Neural crest cell (in vitro differentiated cells): ENCODE results near the gene CRYL1. TPM values are rescaled to one million over a fixed set of nuclear protein-coding genes. Genes with fewer than 3 reads are reported as not detected.

ENCODE experiments used
- DNase-seq: peaks from one replicate; pipeline ENCODE4 v3.0.0; 2021; ENCODE audit warnings: low read depth, mixed read lengths, low spot score
- H3K27ac Mint-ChIP-seq: one replicate; pipeline ENCODE4 v1.8.0; 2021; ENCODE audit warnings: mild to moderate bottlenecking, mixed read lengths; ENCODE audit not compliant: unreplicated experiment
- H3K27me3 Mint-ChIP-seq: 2 replicates; pipeline ENCODE4 v1.8.0; 2021; ENCODE audit warnings: low read depth, mild to moderate bottlenecking, mixed read lengths
- H3K36me3 Mint-ChIP-seq: 2 replicates; pipeline ENCODE4 v1.8.0; 2021; ENCODE audit warnings: low read depth, mild to moderate bottlenecking, mixed read lengths
- H3K4me1 Mint-ChIP-seq: 2 replicates; pipeline ENCODE4 v1.8.0; 2021; ENCODE audit warnings: mixed read lengths
- H3K4me3 Mint-ChIP-seq: one replicate; pipeline ENCODE4 v1.8.0; 2021; ENCODE audit warnings: mild to moderate bottlenecking, mixed read lengths
- H3K9me3 Mint-ChIP-seq: 2 replicates; pipeline ENCODE4 v1.8.0; 2021; ENCODE audit warnings: mixed read lengths
- total RNA-seq: library from RNA; stranded (reverse); gene quantifications from 2 replicates; pipeline ENCODE4 v1.2.1, GENCODE V29; 2021
- TF ChIP-seq, protein P1 (sequence below): fragments of 200-600 bp; sonication (generic); conservative IDR thresholded peaks from 2 replicates; pipeline ENCODE4 v1.5.0; 2021; ENCODE audit warnings: antibody characterized with exemption, mild to moderate bottlenecking

Gene CRYL1
- total RNA-seq, 1 donor from 2014 or later: 19.9 TPM

DNA sequence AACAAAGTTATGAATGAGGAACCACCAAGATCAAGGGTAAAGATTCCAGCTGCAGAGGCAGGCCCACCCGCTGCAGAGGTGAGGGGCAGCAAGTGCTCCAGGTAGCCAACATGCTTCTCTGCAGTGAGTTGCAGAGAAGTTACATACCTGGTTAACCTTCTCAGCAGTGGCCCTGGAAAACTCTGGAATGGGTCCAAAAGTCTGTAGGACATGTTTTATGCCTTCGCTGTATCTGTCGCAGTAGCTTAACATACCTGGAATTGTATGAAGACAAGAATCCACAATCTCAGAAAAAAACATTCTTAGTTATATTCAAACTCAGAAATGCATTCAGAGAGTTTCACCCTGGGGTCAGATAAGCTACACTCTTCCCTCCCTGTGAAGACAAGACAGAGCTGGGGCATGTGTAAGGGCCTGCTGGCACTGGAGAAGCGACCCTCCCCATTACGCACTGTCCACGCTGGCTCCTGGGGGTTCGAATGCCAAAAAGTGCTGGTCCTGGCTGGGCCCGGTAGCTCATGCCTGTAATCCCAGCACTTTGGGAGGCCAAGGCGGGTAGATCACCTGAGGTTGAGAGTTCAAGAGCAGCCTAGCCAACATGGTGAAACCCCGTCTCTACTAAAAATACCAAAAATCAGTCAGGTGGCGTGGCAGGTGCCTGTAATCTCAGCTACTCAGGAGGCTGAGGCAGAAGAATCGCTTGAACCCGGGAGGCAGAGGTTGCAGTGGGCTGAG lies 121.0 kb downstream of the CRYL1 start:
- Mint-ChIP-seq H3K27ac (no peak overlapping the region), H3K4me3 (no peak overlapping the region), H3K9me3 (no peaks in the 10 kb centered on the region), H3K4me1 (no peaks in the 10 kb centered on the region), H3K27me3 (no peaks in the 10 kb centered on the region), H3K36me3 (no peaks in the 10 kb centered on the region)
- TF ChIP-seq, protein P1, sequence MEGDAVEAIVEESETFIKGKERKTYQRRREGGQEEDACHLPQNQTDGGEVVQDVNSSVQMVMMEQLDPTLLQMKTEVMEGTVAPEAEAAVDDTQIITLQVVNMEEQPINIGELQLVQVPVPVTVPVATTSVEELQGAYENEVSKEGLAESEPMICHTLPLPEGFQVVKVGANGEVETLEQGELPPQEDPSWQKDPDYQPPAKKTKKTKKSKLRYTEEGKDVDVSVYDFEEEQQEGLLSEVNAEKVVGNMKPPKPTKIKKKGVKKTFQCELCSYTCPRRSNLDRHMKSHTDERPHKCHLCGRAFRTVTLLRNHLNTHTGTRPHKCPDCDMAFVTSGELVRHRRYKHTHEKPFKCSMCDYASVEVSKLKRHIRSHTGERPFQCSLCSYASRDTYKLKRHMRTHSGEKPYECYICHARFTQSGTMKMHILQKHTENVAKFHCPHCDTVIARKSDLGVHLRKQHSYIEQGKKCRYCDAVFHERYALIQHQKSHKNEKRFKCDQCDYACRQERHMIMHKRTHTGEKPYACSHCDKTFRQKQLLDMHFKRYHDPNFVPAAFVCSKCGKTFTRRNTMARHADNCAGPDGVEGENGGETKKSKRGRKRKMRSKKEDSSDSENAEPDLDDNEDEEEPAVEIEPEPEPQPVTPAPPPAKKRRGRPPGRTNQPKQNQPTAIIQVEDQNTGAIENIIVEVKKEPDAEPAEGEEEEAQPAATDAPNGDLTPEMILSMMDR: no peak
- DNase-seq: no peak

DNA sequence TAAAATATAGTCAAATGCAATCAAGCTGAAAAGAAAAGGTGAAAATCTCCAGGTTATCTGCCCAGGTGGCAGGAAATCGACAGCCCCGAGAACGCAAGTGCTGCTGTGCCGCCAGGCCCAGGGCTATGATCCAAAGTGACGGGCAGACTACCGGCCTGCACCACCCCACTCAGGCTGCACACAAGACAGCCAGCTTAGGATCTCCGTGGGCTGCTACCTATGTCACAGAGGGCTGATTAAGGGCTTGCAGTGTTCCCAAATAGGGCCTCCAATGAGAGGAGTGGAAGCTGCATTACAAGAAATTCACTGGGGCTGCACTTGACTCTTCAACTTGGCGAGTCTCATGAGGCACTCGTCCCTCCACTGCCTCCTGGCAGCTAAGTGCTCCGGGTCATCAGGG lies 121.8 kb downstream of the CRYL1 start:
- Mint-ChIP-seq H3K36me3 (no peaks in the 10 kb centered on the region), H3K27me3 (no peaks in the 10 kb centered on the region), H3K4me3 (no peak overlapping the region), H3K4me1 (no peaks in the 10 kb centered on the region), H3K9me3 (no peaks in the 10 kb centered on the region), H3K27ac (no peak overlapping the region)
- no peak for DNase-seq
- TF ChIP-seq, protein P1: no peak

DNA sequence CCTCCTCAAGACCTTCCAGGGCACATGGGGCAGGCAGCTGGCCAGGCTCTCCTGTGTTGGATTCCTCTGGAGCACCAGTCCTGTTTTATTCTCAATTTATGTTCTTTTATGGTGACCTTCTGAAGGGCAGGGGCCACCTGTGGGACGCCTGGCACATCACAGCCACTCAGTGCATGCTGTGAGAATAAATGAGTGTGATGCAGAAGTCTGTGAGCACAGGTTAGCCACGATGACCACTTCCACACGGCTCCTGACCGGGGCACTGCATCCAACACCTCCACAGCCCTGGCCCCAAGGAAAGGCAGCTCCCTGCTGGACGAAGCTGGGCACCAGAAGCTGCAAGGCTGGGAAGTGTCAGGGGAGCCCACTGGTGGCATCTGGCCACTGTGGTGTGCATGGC lies 122.8 kb downstream of the CRYL1 start:
- TF ChIP-seq, protein P1: no peak
- Mint-ChIP-seq H3K27me3 (no peaks in the 10 kb centered on the region), H3K27ac (no peak overlapping the region), H3K9me3 (no peaks in the 10 kb centered on the region), H3K4me3 (no peak overlapping the region), H3K36me3 (no peaks in the 10 kb centered on the region), H3K4me1 (no peaks in the 10 kb centered on the region)
- no peak for DNase-seq

DNA sequence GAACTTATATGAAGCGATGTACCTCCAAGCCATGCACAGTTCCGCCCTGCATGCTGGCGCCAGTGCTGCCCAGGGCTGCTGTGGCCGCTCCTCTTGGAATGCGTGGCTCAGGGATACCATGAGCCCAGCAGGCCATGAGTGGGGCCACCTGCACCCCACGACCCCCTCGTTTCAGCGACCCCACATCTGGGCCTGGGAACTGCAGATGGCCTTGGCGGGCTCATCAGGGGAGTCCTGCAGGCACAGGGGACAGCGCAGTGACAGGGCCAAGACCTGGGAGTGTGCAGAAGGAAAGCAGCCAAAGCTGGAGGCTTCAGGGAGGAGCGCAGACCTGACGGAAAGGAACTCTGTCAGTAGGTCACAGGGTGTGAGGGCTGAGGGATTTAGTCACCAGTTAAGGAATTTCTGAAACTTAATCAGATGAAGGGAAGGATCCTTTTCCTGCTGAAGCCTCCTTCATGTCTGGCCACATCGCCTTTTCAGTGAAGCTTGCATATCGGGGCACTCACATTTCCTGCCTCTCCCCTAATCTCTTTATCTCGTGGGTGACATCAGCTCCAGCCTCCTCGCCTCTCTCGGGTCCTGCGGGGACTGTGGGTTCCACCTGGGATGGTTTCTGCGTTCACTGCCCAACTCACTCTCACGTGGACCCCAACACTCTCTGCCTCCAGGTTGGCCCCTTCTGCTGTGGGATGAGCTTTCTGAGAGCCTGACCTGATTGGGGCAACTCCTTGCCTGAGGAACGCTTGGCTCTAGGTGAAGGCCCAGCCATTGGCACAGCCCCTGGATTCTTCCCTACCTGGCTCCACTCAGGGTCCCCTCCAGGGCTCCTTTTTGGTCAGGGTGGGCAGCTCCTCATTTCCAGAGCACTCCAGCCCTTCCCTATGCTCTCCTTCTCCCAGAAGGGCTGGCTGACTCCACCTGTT lies 123.5 kb downstream of the CRYL1 start:
- no peak for DNase-seq
- no peaks in the 10 kb centered on the region for H3K4me1 Mint-ChIP-seq
- H3K27ac Mint-ChIP-seq: no peak overlapping the region
- no peaks in the 10 kb centered on the region for H3K36me3 Mint-ChIP-seq
- no peaks in the 10 kb centered on the region for H3K9me3 Mint-ChIP-seq
- TF ChIP-seq, protein P1: no peak
- H3K27me3 Mint-ChIP-seq: no peaks in the 10 kb centered on the region
- H3K4me3 Mint-ChIP-seq: no peak overlapping the region

DNA sequence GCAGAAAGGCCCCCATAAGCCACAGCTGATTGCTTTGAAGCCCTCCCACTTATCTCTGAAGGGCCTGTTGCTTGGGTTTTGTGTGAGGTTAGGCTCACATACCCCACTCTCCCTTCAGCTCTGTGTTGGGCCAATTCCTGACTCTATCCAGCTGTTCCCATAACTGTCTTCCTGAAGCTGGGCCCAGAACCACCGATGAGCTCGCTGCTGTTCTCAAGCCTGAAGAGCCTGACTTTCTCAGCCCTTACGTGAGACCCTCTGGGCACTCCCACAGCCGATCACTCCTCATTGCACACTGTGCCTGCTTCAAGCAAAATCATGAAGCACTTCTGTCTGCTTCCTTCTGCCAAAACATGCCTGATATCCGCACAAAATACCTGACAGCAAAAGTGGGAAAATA lies 124.1 kb downstream of the CRYL1 start:
- TF ChIP-seq, protein P1: no peak
- no peak for DNase-seq
- H3K27me3 Mint-ChIP-seq: no peaks in the 10 kb centered on the region
- peaks cover 5% of the 10 kb centered on the region for H3K9me3 Mint-ChIP-seq
- peaks cover 4% of the 10 kb centered on the region for H3K36me3 Mint-ChIP-seq
- H3K27ac Mint-ChIP-seq: no peak overlapping the region
- H3K4me1 Mint-ChIP-seq: no peaks in the 10 kb centered on the region
- H3K4me3 Mint-ChIP-seq: no peak overlapping the region
